Left ventricle myocardium superior (tissue), 1 donor: ENCODE data around the gene MIDN. TPM values are rescaled to one million over a fixed set of nuclear protein-coding genes. Genes with fewer than 3 reads are reported as not detected.
"Not testable (repeated sequence)": the region's sequence is repeated elsewhere in the genome, so short reads cannot be mapped to it uniquely, and the experiment has no call there.

Source experiments
- ATAC-seq: fragments of 200-7000 bp; cut with Tn5 transposase; one replicate; pipeline ENCODE4 v1.9.1; 2020; ENCODE audit warnings: mild to moderate bottlenecking, moderate library complexity
- DNase-seq: peaks from one replicate; pipeline ENCODE4 v3.0.0-alpha.2; 2020
- intact Hi-C: fragments of 100-400 bp; cut with micrococcal nuclease; formaldehyde crosslinking; loops from one replicate; pipeline ENCODE4 v1.11.0; 2022
- long read RNA-seq: library from polyadenylated mRNA; unstranded; transcript quantifications from one replicate; pipeline ENCODE4 v2.0.0, GENCODE V29; 2021
- total RNA-seq: library from RNA; stranded (reverse); fragmentation: NEBNext Ultra II Directional; extraction: Animal tissue kit (Norgen Biotek cat#: 25700); gene quantifications from one replicate; pipeline ENCODE4 v1.2.1, GENCODE V29; 2021
- donor health status: DM: no; HTN: yes; CAD: no; lungs with severe emphysema.

The MIDN gene
- 59.7 TPM for total RNA-seq
- long read RNA-seq, partial matches to known transcripts: 0 of 7 reads
- long read RNA-seq, other reads (novel, unspliced or antisense): 5 of 7 reads

DNA sequence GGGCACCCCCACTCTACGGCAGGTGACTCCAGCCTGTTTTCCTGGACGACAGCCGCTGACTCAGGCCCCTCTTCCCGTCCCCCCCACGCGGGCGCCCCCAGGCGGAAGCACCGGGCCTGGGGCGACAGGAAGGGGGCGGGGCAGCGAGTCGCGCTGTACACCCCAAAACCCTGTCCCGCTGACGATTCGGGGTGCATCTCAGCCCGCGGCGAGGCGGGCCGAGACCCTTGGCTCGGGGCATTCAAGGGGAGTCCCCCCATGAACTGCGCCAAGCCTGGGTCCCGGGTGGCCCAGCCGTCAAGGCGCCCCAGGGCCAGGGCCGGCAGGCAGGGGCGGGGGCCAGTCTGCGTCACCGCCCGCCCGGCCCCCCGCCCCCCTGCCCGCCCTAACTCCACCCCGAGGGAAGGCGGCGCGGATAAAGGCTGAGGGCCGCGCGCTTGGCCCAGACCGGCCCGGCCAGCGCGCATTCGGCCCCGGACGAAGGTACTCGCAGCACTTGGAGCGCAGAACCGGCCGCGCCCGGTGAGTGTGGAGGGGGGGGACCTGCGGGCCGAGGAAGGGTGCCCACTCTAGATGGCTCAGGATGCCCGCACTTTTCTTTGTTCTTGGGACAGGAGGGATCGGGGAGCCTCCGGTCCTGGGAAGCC, at the start of gene MIDN:
Gene MIDN (plus strand): TSS at position 445 of the 647 bp plus-strand sequence. CDS start 1,714 bp downstream, outside the sequence.
- intact Hi-C loops: no loop called here
- DNase-seq: peak; percentile 93

DNA sequence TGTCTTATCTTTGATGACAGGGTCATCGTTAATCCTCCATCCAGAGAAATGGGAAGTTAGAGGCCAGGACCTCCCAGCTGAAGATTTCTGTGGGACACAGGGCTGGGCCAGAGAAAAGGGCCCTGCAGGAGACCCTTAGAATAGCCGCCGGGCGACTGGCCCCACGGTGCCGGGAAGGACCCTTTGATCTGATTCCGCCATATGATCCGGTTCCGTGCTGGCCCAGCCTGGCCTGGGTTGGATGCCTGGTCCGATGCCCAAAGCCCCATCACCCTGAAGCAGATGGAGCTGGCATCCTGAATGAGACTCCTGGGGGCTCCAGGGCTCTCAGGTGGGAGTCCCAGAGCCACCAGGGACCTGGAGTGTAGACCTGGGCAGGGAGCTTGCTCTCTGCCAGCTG, 48.9 kb upstream of the MIDN start:
- ATAC-seq (no peak), DNase-seq (no peak)
- intact Hi-C loops: loop anchor here (10.0 kb wide), 1 partner anchor 85 kb away; no protein-coding TSS in a partner anchor

More for the DNA sequence above, at the start of gene MIDN:
- peak; percentile 33 for ATAC-seq

DNA sequence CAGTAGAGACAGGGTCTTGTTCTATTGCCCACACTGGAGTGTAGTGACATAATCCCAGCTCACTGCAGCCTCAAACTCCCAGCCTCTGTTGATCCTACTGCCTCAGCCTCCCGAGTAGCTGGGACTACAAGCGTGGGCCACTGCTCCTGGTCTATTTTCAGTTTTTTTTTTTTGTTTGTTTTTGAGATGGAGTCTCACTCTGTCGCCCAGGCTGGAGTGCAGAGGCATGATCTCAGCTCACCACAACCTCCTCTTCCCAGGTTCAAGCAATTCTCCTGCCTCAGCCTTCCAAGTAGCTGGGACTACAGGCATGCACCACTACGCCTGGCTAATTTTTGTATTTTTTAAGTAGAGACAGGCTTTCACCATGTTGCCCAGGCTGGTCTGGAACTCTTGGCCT, 47.8 kb upstream of the MIDN start:
- DNase-seq, ATAC-seq, intact Hi-C loops: not testable (repeated sequence)

DNA sequence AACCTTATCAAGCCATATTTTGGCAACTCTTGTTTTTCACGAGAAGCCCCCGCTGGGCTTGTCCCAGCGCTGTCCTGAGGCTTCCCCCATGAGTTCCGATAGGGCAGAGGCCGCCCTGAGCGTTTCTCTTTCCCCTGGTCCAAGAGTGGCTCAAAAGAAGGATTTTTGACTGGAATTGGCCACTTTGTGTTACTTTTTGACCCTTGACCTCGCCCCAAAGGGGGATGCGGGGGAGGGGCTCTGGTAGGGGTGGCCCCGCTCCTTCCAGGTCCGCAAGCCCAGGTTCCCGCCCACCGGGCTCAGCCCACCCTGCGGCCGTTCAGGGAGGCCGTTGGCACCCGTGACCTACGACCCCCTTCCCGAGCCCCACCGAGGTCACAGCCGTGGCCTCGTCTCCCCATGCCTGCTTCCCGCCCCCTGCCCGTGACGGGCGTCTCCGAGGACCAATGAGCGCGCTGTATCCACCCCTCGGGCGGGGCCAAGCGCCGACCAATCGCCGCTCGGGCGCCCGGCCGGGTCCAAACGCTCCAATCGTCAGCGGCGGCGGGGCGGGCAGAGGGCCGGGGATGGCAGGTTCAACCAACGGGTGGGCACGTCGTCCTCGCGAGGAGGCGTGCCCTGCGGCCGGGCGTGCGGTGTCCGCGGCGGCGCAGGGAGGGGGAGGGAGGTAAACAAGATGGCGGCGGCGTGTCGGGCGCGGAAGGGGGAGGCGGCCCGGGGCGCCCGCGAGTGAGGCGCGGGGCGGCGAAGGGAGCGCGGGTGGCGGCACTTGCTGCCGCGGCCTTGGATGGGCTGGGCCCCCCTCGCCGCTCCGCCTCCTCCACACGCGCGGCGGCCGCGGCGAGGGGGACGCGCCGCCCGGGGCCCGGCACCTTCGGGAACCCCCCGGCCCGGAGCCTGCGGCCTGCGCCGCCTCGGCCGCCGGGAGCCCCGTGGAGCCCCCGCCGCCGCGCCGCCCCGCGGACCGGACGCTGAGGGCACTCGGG, 43.0 kb upstream of the MIDN start, which contains the start of gene STK11:
Gene STK11 (plus strand): TSS at position 665 of the 986 bp plus-strand sequence. CDS start 1,136 bp downstream, outside the sequence.
- DNase-seq (peak; percentile 100), ATAC-seq (peak; percentile 91)
- intact Hi-C loops: no loop called here

DNA sequence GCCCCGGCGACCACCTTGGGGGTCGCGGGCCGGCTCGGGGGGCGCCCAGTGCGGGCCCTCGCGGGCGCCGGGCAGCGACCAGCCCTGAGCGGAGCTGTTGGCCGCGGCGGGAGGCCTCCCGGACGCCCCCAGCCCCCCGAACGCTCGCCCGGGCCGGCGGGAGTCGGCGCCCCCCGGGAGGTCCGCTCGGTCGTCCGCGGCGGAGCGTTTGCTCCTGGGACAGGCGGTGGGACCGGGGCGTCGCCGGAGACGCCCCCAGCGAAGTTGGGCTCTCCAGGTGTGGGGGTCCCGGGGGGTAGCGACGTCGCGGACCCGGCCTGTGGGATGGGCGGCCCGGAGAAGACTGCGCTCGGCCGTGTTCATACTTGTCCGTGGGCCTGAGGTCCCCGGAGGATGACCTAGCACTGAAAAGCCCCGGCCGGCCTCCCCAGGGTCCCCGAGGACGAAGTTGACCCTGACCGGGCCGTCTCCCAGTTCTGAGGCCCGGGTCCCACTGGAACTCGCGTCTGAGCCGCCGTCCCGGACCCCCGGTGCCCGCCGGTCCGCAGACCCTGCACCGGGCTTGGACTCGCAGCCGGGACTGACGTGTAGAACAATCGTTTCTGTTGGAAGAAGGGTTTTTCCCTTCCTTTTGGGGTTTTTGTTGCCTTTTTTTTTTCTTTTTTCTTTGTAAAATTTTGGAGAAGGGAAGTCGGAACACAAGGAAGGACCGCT, 42.1 kb upstream of the MIDN start:
- intact Hi-C loops: no loop called here
- peak; percentile 36 for DNase-seq
- ATAC-seq: no peak

DNA sequence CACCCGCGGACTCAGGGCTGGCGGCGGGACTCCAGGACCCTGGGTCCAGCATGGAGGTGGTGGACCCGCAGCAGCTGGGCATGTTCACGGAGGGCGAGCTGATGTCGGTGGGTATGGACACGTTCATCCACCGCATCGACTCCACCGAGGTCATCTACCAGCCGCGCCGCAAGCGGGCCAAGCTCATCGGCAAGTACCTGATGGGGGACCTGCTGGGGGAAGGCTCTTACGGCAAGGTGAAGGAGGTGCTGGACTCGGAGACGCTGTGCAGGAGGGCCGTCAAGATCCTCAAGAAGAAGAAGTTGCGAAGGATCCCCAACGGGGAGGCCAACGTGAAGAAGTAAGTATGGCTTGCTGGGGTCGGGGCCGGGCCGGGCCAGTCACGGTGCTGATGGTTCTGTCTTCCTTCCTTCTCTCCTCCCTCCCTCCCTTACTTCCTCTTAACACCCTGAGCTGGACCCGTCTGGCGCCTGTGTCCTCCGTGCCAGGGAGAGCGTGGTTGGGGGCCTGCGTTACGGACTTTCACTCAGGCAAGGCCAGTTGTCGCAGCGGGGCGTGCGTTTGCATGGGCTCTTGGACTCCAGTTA, 41.4 kb upstream of the MIDN start:
- intact Hi-C loops: no loop called here
- ATAC-seq (peak; percentile 4), DNase-seq (no peak)

DNA sequence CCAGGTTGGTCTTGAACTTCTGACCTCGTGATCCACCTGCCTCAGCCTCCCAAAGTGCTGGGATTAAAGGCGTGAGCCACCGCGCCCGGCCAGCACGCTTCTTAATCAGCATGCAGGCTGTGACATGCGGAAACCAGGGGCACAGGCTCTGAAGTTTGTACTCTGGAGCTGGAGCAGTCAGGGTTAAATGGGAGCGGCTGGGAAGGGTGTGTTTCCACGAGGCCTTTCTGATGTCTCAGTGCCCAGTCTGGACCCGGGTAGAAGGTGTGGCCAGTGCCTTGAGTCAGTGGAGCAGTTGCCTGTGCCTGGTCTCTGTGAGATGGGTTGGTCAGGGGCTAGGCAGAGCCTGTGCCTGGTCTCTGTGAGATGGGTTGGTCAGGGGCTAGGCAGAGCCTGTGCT, 39.6 kb upstream of the MIDN start:
- not testable (repeated sequence) for ATAC-seq, DNase-seq

DNA sequence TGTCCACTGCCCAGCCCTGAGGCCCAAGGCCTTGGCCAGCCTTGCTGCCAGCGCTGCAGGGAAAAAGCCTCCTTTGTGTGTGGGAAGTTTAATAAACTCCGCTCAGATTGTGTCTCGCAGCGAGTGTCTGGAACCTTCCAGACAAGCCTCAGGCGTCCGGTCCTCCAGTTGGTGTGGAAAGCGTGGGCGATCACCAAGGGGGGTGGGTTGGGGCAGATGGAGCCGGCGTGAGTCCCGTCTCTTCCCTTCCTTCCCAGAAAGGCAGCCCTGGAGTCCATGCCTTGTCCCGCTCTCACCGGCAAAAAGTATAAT, 38.2 kb upstream of the MIDN start:
- ATAC-seq (no peak), DNase-seq (no peak)
- intact Hi-C loops: no loop called here

More for the DNA sequence above, 39.6 kb upstream of the MIDN start:
- intact Hi-C loops: not testable (repeated sequence)

DNA sequence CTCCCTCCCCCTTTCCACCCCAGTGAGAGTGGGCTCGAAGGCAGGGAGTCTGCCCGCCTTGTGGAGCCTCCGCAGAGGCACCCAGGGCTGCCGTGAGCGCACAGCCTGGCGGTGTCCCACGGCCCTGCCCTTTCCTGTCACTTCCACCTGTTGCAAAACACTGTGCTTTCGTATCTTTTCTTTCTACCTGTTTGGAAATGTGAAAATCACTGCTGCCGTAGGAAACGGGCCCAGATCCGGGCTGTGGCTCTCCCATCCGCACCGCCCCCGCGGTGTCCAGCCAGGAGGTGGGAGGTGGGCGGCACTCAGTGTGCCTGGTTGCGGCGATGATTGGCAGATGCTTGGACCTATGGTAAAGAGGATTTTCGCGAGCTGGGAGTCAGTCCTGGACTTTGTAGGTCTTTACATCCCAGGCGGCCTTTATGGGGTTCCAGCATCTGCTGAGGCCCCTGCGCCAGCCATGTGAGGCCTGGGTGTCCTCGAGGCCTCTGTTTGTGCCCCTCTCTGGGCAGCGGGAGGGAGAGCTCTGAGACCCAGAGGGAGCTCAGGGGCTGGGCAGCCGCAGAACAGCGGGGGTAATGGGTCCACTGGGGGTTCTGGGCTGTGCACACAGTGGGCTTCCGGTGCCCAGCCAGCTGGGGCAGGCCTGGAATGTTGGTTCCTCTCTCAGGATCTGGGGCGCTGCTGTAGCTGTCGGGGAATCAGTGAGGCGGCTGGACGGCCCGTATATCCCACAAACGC, 36.7 kb upstream of the MIDN start:
- intact Hi-C loops: no loop called here
- ATAC-seq: no peak
- peak; percentile 41 for DNase-seq

DNA sequence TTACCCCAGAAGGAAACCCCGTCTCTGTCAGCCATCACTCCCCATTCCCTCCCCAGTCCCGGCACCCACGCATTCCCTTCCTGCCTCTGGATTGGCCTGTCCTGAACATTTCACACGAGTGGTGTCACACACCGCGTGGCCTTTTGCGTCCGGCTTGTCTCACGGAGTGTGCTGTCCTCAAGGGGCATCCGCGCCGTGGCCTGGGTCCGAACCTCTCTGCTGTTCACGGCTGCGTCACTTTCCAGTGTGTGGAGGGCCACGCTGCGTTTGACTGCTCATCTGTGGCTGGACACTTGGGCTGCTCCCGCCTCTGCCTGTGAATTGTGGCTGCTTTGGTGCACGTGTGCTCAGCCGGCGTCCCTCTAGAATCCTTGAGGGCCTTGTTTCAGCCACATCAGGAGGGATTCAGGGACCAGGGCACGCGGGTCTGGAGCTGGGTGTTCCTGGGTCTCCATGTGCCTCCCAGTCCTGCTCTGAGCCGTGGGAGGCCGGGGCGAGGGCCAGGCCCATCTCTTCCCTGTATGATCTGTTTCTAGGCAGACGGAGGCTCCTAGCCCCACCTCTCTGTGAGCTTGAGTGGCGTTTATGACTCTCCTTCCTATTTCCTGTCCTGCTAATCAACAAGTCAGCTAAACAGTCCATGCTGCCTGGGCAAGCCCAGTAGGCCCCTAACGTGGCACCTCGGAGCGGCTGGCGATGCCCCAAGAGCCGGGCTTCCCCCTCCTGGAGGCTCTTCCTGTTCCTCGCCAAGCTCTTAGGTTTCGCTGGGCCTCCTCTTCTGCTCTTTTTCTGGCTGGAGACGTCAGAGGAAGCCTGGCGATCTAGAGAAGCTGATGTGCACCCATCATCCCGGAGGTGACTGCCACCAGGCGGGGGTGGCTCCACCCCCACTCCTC, 34.7 kb upstream of the MIDN start:
- intact Hi-C loops: no loop called here
- ATAC-seq (peak; percentile 41), DNase-seq (peak; percentile 79)

DNA sequence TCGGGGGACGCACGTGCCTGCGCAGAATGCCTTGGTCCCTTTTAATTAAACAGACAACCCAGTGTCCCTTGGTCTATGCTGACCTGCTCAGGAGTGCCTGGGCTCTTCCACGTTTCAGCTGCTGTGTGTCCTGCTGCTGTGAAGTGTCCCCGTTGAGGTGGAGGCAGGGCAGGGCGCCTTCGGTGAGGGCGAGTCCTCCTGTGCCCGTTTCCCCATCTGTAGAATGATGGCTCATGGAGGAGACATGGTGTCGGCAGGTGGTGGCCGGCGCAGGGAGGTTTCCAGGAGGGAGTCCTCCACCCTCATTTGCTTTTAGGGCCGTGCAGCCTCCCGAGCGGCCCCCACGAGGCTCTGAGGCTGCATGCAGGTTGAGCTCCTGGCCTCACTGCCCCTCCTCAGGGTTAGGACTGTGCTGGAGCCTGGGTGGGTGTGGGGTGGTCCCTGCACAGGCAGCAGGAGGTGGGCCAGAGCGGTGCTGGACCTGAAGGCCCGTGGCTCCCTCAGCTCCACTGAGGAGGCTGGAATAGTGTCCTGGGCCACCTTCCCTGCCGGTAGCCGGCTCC, 34.0 kb upstream of the MIDN start:
- ATAC-seq (no peak), DNase-seq (no peak)
- intact Hi-C loops: no loop called here

DNA sequence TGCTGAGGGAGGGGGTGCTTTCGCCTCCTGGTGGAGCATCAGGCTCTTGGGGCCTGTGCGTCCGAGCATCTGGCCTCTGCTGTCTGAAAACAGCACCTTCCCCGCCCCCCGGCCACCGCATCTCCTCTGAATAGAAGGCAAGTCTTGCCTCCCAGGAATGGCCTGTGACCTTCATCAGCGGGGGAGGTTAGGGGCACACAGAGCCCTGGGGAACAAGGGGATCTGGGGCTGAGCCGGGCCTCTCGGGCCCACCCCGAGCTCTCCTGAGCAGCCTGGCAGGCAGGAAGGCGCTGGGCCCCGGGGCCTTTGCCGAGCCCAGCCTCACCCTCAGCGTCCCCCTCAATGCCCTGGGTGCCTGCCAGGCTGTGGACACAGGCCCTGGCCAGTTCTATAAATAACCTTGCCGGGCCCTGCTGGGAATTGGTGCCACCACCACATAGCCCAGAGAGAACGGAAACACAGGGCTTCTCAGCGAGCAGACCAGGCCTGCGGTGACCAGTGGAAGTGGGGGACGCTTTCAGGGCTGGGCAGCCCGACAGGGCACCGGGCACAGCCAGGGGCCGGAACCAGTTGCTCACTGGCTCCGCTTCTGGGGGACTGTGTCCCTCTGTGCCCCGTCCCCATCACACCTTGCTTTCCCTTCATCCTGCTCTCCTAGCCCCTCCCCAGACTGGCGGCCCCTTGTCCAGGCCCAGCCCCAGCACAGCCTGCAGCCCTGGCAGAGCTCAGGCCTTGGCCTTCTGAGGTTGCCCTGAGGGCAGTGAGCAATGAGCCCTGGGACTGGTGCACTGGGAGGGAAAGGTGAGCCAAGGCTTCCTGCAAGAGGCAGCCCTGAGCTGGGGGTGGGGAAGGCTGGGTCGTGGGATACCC, 33.3 kb upstream of the MIDN start:
- intact Hi-C loops: no loop called here
- ATAC-seq (peak; percentile 83), DNase-seq (peak; percentile 88)

DNA sequence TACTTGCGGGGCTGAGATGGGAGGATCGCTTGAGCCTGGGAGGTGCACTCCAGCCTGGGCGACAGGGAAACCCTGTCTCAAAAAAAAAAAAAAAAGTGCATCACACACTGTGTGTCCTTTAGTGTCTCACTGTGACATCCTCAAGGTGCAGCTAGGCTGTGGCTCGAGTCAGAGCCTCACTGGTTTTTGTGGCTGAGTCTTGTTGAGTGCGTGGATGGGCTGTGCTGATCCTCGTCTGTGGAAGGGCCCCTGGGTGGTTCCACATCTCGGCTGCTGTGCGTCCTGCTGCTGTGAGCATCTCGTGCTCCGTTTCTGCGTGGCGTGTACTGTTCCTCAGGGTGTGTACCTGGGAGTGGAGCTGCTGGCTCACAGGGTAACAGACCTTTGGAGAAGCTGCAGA, 31.6 kb upstream of the MIDN start:
- no peak for ATAC-seq
- intact Hi-C loops: no loop called here
- no peak for DNase-seq

DNA sequence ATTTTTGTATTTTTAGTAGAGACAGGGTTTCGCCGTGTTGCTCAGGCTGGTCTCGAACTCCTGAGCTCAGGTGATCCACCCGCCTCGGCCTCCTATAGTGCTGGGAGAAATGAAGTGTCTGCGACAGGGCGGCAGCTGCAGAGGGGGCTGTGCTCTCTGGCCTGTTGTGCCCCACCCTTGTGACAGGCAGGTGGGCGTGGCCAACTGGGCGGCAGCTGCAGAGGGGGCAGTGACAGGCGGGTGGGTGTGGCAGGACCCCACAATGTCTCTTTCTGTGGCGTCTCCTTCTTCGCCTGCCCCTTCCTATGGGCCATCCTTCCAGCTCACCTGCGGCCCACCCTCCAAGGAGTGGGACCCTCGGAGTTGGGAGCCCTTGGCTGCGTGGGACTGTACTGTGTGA, 31.0 kb upstream of the MIDN start:
- intact Hi-C loops: no loop called here
- peak; percentile 34 for DNase-seq
- ATAC-seq: no peak

DNA sequence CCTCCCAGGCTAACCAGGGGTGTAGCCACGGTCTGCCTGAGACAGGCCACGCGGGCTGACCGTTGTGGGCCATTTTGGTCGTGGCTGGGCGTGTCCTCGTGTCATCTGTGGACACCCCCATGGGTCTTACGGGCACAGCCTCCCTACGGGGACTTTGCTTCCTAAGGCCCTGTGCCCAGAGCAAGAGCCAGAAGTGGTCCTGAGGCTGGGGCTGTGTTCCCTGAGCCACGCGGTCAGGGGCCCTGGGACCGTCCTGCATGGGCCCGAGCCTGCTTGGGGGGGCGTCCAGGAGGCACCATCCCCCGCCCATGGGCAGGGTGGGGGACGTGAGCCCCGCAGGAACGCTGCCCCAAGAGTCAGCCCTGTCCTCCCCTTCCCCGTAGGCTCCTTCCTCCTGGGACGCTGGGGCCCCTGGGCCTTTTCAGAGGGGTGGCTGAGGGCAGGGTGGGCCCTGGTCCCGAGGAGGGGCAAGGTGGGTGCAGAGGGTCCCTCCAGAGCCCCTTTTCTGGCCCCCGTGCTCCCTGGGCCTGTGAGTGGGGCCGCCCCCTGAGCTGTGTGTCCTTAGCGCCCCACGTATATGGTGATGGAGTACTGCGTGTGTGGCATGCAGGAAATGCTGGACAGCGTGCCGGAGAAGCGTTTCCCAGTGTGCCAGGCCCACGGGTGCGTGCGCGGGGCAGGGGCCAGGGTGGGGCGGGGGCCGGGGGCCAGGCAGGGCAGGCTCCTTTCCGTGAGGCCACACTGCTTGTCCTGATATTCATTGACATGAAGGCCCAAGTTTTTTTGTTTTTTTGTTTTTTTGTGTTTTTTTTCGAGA, 29.4 kb upstream of the MIDN start:
- DNase-seq (no peak), ATAC-seq (no peak)
- intact Hi-C loops: no loop called here
